Activated CD4-positive, alpha-beta T cell treated with anti-CD3 and anti-CD28 coated beads, Interleukin-2, amount 10 ng/mL, durations not matched to agents 24 days and 14 days (primary cell): Measurements from ENCODE around the gene PSMD9. TPM values are rescaled to one million over a fixed set of nuclear protein-coding genes. Genes with fewer than 3 reads are reported as not detected.

Experiments
- DNase-seq: peaks from one replicate; pipeline ENCODE4 v3.0.0; 2022
- H3K27ac Mint-ChIP-seq: one replicate; pipeline ENCODE4 v1.8.0; 2022; ENCODE audit warnings: mild to moderate bottlenecking, mixed read lengths
- H3K27me3 Mint-ChIP-seq: one replicate; pipeline ENCODE4 v1.8.0; 2022; ENCODE audit warnings: mixed read lengths
- H3K36me3 Mint-ChIP-seq: one replicate; pipeline ENCODE4 v1.8.0; 2022; ENCODE audit warnings: low read depth, mild to moderate bottlenecking, mixed read lengths
- H3K4me1 Mint-ChIP-seq: one replicate; pipeline ENCODE4 v1.8.0; 2021; ENCODE audit warnings: mixed read lengths
- H3K4me3 Mint-ChIP-seq: one replicate; pipeline ENCODE4 v1.8.0; 2022; ENCODE audit warnings: mild to moderate bottlenecking, moderate library complexity, mixed read lengths
- H3K9me3 Mint-ChIP-seq: one replicate; pipeline ENCODE4 v1.8.0; 2021; ENCODE audit warnings: mixed read lengths
- intact Hi-C: fragments of 100-400 bp; cut with micrococcal nuclease; formaldehyde crosslinking; loops from one replicate; pipeline ENCODE4 v1.15.1; 2023
- total RNA-seq: library from RNA; stranded (reverse); gene quantifications from 2 replicates; pipeline ENCODE4 v1.2.3, GENCODE V29; 2022

The PSMD9 gene
- total RNA-seq, 1 donor from 2014 or later = 63.8 TPM

GRCh38 chr12:121942145-121942718 lies 53.6 kb downstream of the PSMD9 start:
- Mint-ChIP-seq H3K27me3 (peaks cover 2% of the 10 kb centered on the region), H3K36me3 (peaks cover 5% of the 10 kb centered on the region), H3K9me3 (no peaks in the 10 kb centered on the region), H3K4me1 (peaks cover 4% of the 10 kb centered on the region), H3K27ac (no peak overlapping the region), H3K4me3 (no peak overlapping the region)
- intact Hi-C loops = no loop called here
- DNase-seq = no peak

GRCh38 chr12:121943926-121944325 lies 55.3 kb downstream of the PSMD9 start:
- DNase-seq = no peak
- H3K27me3 Mint-ChIP-seq = peaks cover 5% of the 10 kb centered on the region
- no peaks in the 10 kb centered on the region for H3K4me1 Mint-ChIP-seq
- H3K4me3 Mint-ChIP-seq = no peak overlapping the region
- no peaks in the 10 kb centered on the region for H3K9me3 Mint-ChIP-seq
- intact Hi-C loops = no loop called here
- H3K36me3 Mint-ChIP-seq = peaks cover 2% of the 10 kb centered on the region
- no peak overlapping the region for H3K27ac Mint-ChIP-seq

- Mint-ChIP-seq H3K9me3 (no peaks in the 10 kb centered on the region), H3K36me3 (no peaks in the 10 kb centered on the region), H3K27me3 (peaks cover 5% of the 10 kb centered on the region), H3K4me1 (no peaks in the 10 kb centered on the region), H3K27ac (no peak overlapping the region), H3K4me3 (no peak overlapping the region)
- intact Hi-C loops = no loop called here
- DNase-seq = no peak
Measured at GRCh38 chr12:121946313-121947025, 57.9 kb downstream of the PSMD9 start.

- intact Hi-C loops = no loop called here
- Mint-ChIP-seq H3K4me1 (no peaks in the 10 kb centered on the region), H3K9me3 (no peaks in the 10 kb centered on the region), H3K27ac (no peak overlapping the region), H3K4me3 (no peak overlapping the region), H3K27me3 (peaks cover 9% of the 10 kb centered on the region), H3K36me3 (no peaks in the 10 kb centered on the region)
- no peak for DNase-seq
Measured at GRCh38 chr12:121947981-121948380, 59.4 kb downstream of the PSMD9 start.

GRCh38 chr12:121949648-121950397 lies 61.2 kb downstream of the PSMD9 start:
- H3K27me3 Mint-ChIP-seq = peaks cover 13% of the 10 kb centered on the region
- no peaks in the 10 kb centered on the region for H3K9me3 Mint-ChIP-seq
- H3K27ac Mint-ChIP-seq = no peak overlapping the region
- H3K36me3 Mint-ChIP-seq = no peaks in the 10 kb centered on the region
- H3K4me3 Mint-ChIP-seq = no peak overlapping the region
- intact Hi-C loops = no loop called here
- H3K4me1 Mint-ChIP-seq = no peaks in the 10 kb centered on the region
- DNase-seq = no peak

GRCh38 chr12:121953117-121953692 lies 64.6 kb downstream of the PSMD9 start:
- no peaks in the 10 kb centered on the region for H3K9me3 Mint-ChIP-seq
- peaks cover 7% of the 10 kb centered on the region for H3K27me3 Mint-ChIP-seq
- H3K27ac Mint-ChIP-seq = no peak overlapping the region
- H3K36me3 Mint-ChIP-seq = no peaks in the 10 kb centered on the region
- H3K4me3 Mint-ChIP-seq = no peak overlapping the region
- intact Hi-C loops = no loop called here
- no peaks in the 10 kb centered on the region for H3K4me1 Mint-ChIP-seq
- no peak for DNase-seq

- Mint-ChIP-seq H3K27me3 (peaks cover 7% of the 10 kb centered on the region), H3K4me1 (no peaks in the 10 kb centered on the region), H3K9me3 (no peaks in the 10 kb centered on the region), H3K36me3 (no peaks in the 10 kb centered on the region), H3K27ac (no peak overlapping the region), H3K4me3 (no peak overlapping the region)
- intact Hi-C loops = no loop called here
- no peak for DNase-seq
Measured at GRCh38 chr12:121953695-121954094, 65.1 kb downstream of the PSMD9 start.

GRCh38 chr12:121955258-121956237 lies 67.0 kb downstream of the PSMD9 start:
- peaks cover 7% of the 10 kb centered on the region for H3K27me3 Mint-ChIP-seq
- no peaks in the 10 kb centered on the region for H3K36me3 Mint-ChIP-seq
- no peak overlapping the region for H3K4me3 Mint-ChIP-seq
- H3K4me1 Mint-ChIP-seq = no peaks in the 10 kb centered on the region
- intact Hi-C loops = no loop called here
- H3K9me3 Mint-ChIP-seq = no peaks in the 10 kb centered on the region
- no peak for DNase-seq
- no peak overlapping the region for H3K27ac Mint-ChIP-seq

GRCh38 chr12:121957861-121958515 lies 69.4 kb downstream of the PSMD9 start:
- H3K4me1 Mint-ChIP-seq = no peaks in the 10 kb centered on the region
- no peak overlapping the region for H3K27ac Mint-ChIP-seq
- H3K27me3 Mint-ChIP-seq = peaks cover 3% of the 10 kb centered on the region

GRCh38 chr12:121958541-121959240 lies 70.1 kb downstream of the PSMD9 start:
- Mint-ChIP-seq H3K4me1 (no peaks in the 10 kb centered on the region), H3K27me3 (no peaks in the 10 kb centered on the region), H3K36me3 (no peaks in the 10 kb centered on the region), H3K27ac (no peak overlapping the region), H3K9me3 (no peaks in the 10 kb centered on the region), H3K4me3 (no peak overlapping the region)
- intact Hi-C loops = no loop called here
- DNase-seq = no peak

More at GRCh38 chr12:121957861-121958515, 69.4 kb downstream of the PSMD9 start:
- Mint-ChIP-seq H3K4me3 (no peak overlapping the region), H3K36me3 (no peaks in the 10 kb centered on the region), H3K9me3 (no peaks in the 10 kb centered on the region)
- DNase-seq = no peak
- intact Hi-C loops = no loop called here

GRCh38 chr12:121960541-121960940 lies 72.0 kb downstream of the PSMD9 start:
- Mint-ChIP-seq H3K9me3 (no peaks in the 10 kb centered on the region), H3K4me3 (no peak overlapping the region), H3K36me3 (no peaks in the 10 kb centered on the region), H3K27ac (no peak overlapping the region), H3K27me3 (no peaks in the 10 kb centered on the region), H3K4me1 (no peaks in the 10 kb centered on the region)
- DNase-seq = no peak
- intact Hi-C loops = no loop called here

GRCh38 chr12:121961195-121961879 lies 72.7 kb downstream of the PSMD9 start:
- H3K27ac Mint-ChIP-seq = no peak overlapping the region
- no peak overlapping the region for H3K4me3 Mint-ChIP-seq
- H3K4me1 Mint-ChIP-seq = no peaks in the 10 kb centered on the region
- H3K27me3 Mint-ChIP-seq = no peaks in the 10 kb centered on the region
- no peaks in the 10 kb centered on the region for H3K36me3 Mint-ChIP-seq
- intact Hi-C loops = no loop called here
- H3K9me3 Mint-ChIP-seq = no peaks in the 10 kb centered on the region
- DNase-seq = no peak
